Natural killer cell (primary cell): ENCODE measurements around the gene TMEM163. TPM values are rescaled to one million over a fixed set of nuclear protein-coding genes. Genes with fewer than 3 reads are reported as not detected.

Experiments used
- ATAC-seq, 3 donors: fragments of 150-1000 bp in 2 of 3; fragments of 200-7000 bp in 1 of 3; cut with Tn5 transposase; 1 replicate in 1 of 3; 2 replicates in 2 of 3; pipeline ENCODE4 v1.10.0; 2021; ENCODE audit warnings: mild to moderate bottlenecking in 2 of 3, moderate library complexity in 2 of 3
- DNase-seq, 2 donors: peaks; one replicate each; pipeline versions ENCODE4 v3.0.0 to v3.0.0-alpha.2; 2013 to 2021; ENCODE audit warnings: mixed read lengths in 1 of 2
- H3K27ac ChIP-seq: one replicate; pipeline ENCODE4 v1.5.1; 2013; ENCODE audit warnings: mild to moderate bottlenecking, low read length
- H3K27me3 ChIP-seq: one replicate; pipeline ENCODE4 v1.6.1; 2013; ENCODE audit warnings: low read length; ENCODE audit not compliant: control insufficient read depth, insufficient read depth
- H3K36me3 ChIP-seq: one replicate; pipeline ENCODE4 v1.6.1; 2013; ENCODE audit warnings: low read length; ENCODE audit not compliant: control insufficient read depth, insufficient read depth
- H3K4me1 ChIP-seq: one replicate; pipeline ENCODE4 v1.6.1; 2013; ENCODE audit warnings: low read length; ENCODE audit not compliant: control insufficient read depth, insufficient read depth
- H3K4me3 ChIP-seq: one replicate; pipeline ENCODE4 v1.5.1; 2013; ENCODE audit warnings: low read length
- H3K9me3 ChIP-seq: one replicate; pipeline ENCODE4 v1.6.1; 2013; ENCODE audit warnings: low read length; ENCODE audit not compliant: control insufficient read depth, insufficient read depth
- H3K27ac Mint-ChIP-seq, 2 donors: one replicate each; pipeline ENCODE4 v1.8.0; 2022; ENCODE audit warnings: mild to moderate bottlenecking in 2 of 2, mixed read lengths in 2 of 2, moderate library complexity in 1 of 2
- H3K27me3 Mint-ChIP-seq, 2 donors: one replicate each; pipeline ENCODE4 v1.8.0; 2022; ENCODE audit warnings: low read depth in 2 of 2, mixed read lengths in 2 of 2
- H3K36me3 Mint-ChIP-seq: one replicate; pipeline ENCODE4 v1.8.0; 2022; ENCODE audit warnings: mixed read lengths
- H3K4me1 Mint-ChIP-seq, 2 donors: one replicate each; pipeline ENCODE4 v1.8.0; 2022; ENCODE audit warnings: mixed read lengths in 2 of 2
- H3K4me3 Mint-ChIP-seq: one replicate; pipeline ENCODE4 v1.8.0; 2022; ENCODE audit warnings: mild to moderate bottlenecking, moderate library complexity, mixed read lengths
- H3K9me3 Mint-ChIP-seq, 2 donors: one replicate each; pipeline ENCODE4 v1.8.0; 2022; ENCODE audit warnings: mixed read lengths in 2 of 2
- CTCF ChIP-seq: fragments of 200-600 bp; IDR thresholded peaks from one replicate; pipeline ENCODE4 v1.8.0; 2022; ENCODE audit warnings: antibody characterized with exemption
- WGBS: methylation state at CpG from one replicate; pipeline ENCODE4 v1.1.7; 2013; ENCODE audit warnings: missing lambda C conversion rate; ENCODE audit not compliant: insufficient coverage; 5-methylcytosine and 5-hydroxymethylcytosine counted together
- intact Hi-C: fragments of 100-400 bp; cut with micrococcal nuclease; formaldehyde crosslinking; loops from one replicate; pipeline ENCODE4 v1.14.2; 2022
- total RNA-seq, 4 donors: library from RNA; stranded (reverse); fragments of 120-200 nt in 1 of 4; gene quantifications; one replicate each; pipeline versions ENCODE4 v1.2.3 to v1.2.4, GENCODE V29; 2013 to 2022

Gene TMEM163
- total RNA-seq, 3 donors from 2014 or later (not counting 1 experiment from before 2014, with no cell fraction given): 6.8 to 11.6 (median 10.3) TPM

- H3K27me3 Mint-ChIP-seq: peaks cover 0 to 10% of the 10 kb centered on the region in 2 donors
- no peaks in the 10 kb centered on the region for H3K9me3 Mint-ChIP-seq
- no peaks in the 10 kb centered on the region for H3K9me3 ChIP-seq
- H3K4me1 ChIP-seq: peaks cover 23% of the 10 kb centered on the region
- WGBS: 10% methylated on average over 18 of the region's 18 CpGs
- no peak for TF ChIP-seq CTCF
- intact Hi-C loops: no loop called here
- H3K4me3 ChIP-seq: no peak overlapping the region
- peak overlapping the region; percentile 86 for H3K4me3 Mint-ChIP-seq
- H3K27me3 ChIP-seq: no peaks in the 10 kb centered on the region
- DNase-seq (peak in 1 of 2 donors; percentile 25), ATAC-seq (peak; percentile 49 to 80 (median 73))
- no peaks in the 10 kb centered on the region for H3K36me3 ChIP-seq
- H3K4me1 Mint-ChIP-seq: peaks cover 24 to 32% of the 10 kb centered on the region in 2 donors
- H3K36me3 Mint-ChIP-seq: no peaks in the 10 kb centered on the region
- H3K27ac ChIP-seq: no peak overlapping the region
- peak overlapping the region in 1 of 2 donors; percentile 64 for H3K27ac Mint-ChIP-seq
Observed at GRCh38 chr2:134706587-134707329, 12.0 kb downstream of the TMEM163 start.

DNA sequence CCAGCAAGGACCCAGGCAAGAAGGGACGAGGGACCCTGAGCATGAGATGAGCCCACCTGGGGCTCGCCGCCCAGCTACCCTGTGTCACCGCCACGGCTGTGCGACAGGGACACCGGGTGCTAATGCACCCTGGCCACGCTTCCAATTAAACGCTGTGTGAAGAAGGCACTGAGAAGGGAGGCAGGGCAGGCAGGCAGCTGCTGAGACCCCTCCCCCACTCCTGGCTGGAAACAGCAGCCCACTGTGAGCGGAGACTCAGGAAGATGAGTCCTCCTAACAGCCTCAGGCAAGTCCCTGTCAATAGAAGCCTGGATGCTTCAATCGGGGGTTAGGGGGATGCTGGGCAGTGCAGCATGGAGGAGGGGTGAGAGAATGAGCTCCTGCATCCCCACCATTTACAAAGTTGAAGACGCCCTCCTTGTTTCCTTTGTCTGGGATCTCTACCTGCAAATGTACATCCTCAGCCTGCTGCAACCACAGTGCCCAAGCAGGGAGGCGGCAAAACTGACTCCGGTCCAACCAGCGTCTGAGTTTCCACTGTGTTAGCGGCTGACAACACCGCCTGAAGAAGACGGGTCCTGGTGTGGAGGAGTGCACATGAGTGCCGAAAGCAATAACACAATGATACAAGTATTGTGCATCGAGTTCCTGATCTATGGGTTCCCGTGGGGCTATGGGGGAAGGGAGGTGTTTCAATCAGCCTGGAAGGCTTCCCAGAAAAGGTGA, 12.8 kb downstream of the TMEM163 start:
- Mint-ChIP-seq H3K4me1 (peaks cover 24 to 32% of the 10 kb centered on the region in 2 donors), H3K36me3 (no peaks in the 10 kb centered on the region), H3K27me3 (peaks cover 0 to 10% of the 10 kb centered on the region in 2 donors), H3K9me3 (no peaks in the 10 kb centered on the region), H3K4me3 (peak overlapping the region; percentile 86), H3K27ac (peak overlapping the region in 1 of 2 donors; percentile 64)
- intact Hi-C loops: no loop called here
- peaks cover 23% of the 10 kb centered on the region for H3K4me1 ChIP-seq
- WGBS: 76% methylated on average over 20 of the region's 21 CpGs
- no peak for TF ChIP-seq CTCF
- no peaks in the 10 kb centered on the region for H3K9me3 ChIP-seq
- H3K27me3 ChIP-seq: no peaks in the 10 kb centered on the region
- DNase-seq (no peak), ATAC-seq (peak in 1 of 3 donors; percentile 22)
- no peak overlapping the region for H3K4me3 ChIP-seq
- no peak overlapping the region for H3K27ac ChIP-seq
- H3K36me3 ChIP-seq: no peaks in the 10 kb centered on the region

GRCh38 chr2:134704173-134704572, 14.6 kb downstream of the TMEM163 start:
- Mint-ChIP-seq H3K9me3 (no peaks in the 10 kb centered on the region), H3K36me3 (no peaks in the 10 kb centered on the region), H3K4me1 (peaks cover 24 to 31% of the 10 kb centered on the region in 2 donors), H3K27ac (peak overlapping the region in 1 of 2 donors; percentile 33), H3K27me3 (peaks cover 4 to 8% of the 10 kb centered on the region in 2 donors), H3K4me3 (no peak overlapping the region)
- Histone ChIP-seq H3K27me3 (no peaks in the 10 kb centered on the region), H3K36me3 (no peaks in the 10 kb centered on the region), H3K4me1 (peaks cover 23% of the 10 kb centered on the region), H3K27ac (no peak overlapping the region), H3K4me3 (no peak overlapping the region), H3K9me3 (no peaks in the 10 kb centered on the region)
- ATAC-seq (no peak), DNase-seq (no peak)
- no peak for TF ChIP-seq CTCF
- intact Hi-C loops: no loop called here
- WGBS: 87% methylated on average over 4 of the region's 4 CpGs
